ENCODE measurements around the gene SYTL3. TPM values are rescaled to one million over a fixed set of nuclear protein-coding genes. Genes with fewer than 3 reads are reported as not detected.
A peak's percentile ranks its signal among the peaks of the same experiment; 100 is the strongest.

The SYTL3 gene
- total RNA-seq, 1 experiment from 2014 or later: 7.8 TPM

DNA sequence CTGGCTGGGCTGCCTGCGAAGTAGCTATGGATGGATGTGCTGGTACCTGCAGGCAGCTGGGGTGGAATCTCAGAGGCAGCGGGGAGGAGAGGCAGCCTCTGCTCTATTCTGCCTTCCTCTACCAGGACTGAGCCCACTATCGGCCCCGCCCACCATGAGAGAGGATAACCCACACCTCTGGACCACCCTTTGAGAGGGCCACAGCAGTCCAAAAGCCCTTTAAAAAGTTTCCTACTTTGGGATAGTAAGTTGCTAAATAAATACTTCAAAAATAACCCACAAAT lies 133.3 kb downstream of the SYTL3 start:
- BruUV-seq (replicated peaks): no TSS peak
- CTCF ChIA-PET: no interaction called here
- Histone ChIP-seq H3K4me2 (peak overlapping the region; percentile 50), H3K9me2 (ENCODE audit: insufficient read depth) (no peaks in the 10 kb centered on the region; the same call in 1 of the 2 replicates), H3K9me3 (ENCODE audit: insufficient read depth, low read depth) (no peaks in the 10 kb centered on the region), H3K4me1 (replicated peaks; ENCODE audit: insufficient read depth) (peaks cover 100% of the 10 kb centered on the region), H3K36me3 (ENCODE audit: low read depth) (peaks cover 94% of the 10 kb centered on the region), H3K27ac (peak overlapping the region; percentile 81), H2AFZ (no peak overlapping the region), H3F3A (ENCODE audit: insufficient read depth, low read depth) (peaks cover 100% of the 10 kb centered on the region), H3K79me2 (ENCODE audit: low read depth) (peaks cover 100% of the 10 kb centered on the region), H4K20me1 (ENCODE audit: insufficient read depth) (peaks cover 84% of the 10 kb centered on the region), H3K27me3 (ENCODE audit: insufficient read depth, low read depth) (no peaks in the 10 kb centered on the region), H3K4me3 (no peak overlapping the region)
- DNase-seq: no peak
- intact Hi-C loops (cut with micrococcal nuclease; ENCODE audit: unreplicated experiment): loop anchor here (5.0 kb wide), 1 partner anchor 76 kb away; no protein-coding TSS in a partner anchor
- POLR2A ChIA-PET (ENCODE audit: unreplicated experiment): no interaction called here
- TF ChIP-seq, protein P1, sequence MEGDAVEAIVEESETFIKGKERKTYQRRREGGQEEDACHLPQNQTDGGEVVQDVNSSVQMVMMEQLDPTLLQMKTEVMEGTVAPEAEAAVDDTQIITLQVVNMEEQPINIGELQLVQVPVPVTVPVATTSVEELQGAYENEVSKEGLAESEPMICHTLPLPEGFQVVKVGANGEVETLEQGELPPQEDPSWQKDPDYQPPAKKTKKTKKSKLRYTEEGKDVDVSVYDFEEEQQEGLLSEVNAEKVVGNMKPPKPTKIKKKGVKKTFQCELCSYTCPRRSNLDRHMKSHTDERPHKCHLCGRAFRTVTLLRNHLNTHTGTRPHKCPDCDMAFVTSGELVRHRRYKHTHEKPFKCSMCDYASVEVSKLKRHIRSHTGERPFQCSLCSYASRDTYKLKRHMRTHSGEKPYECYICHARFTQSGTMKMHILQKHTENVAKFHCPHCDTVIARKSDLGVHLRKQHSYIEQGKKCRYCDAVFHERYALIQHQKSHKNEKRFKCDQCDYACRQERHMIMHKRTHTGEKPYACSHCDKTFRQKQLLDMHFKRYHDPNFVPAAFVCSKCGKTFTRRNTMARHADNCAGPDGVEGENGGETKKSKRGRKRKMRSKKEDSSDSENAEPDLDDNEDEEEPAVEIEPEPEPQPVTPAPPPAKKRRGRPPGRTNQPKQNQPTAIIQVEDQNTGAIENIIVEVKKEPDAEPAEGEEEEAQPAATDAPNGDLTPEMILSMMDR (conservative IDR thresholded peaks at IDR 0.05): no peak
- no peak for TF ChIP-seq EZH2 (IDR thresholded peaks at IDR 0.05; ENCODE audit: low read depth)

DNA sequence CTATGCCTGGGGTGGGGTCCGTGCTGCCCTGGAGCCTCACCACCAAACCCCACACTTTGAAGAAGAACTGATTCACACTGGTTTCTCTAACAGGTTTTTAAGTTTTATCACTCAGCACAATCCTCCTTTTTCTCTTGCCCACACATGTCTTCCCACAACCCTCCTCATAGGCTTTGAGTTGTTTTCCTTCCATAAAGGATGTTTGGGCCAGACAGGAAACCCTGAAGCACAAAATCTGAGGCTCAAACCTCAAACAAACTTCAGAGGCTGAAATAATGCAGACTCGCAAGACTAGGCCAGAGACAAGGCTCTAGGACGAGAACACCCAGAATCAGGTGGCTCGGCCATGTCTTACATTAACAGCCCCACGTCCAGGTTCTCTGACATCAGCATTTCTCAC lies 134.0 kb downstream of the SYTL3 start:
- no TSS peak for BruUV-seq (replicated peaks)
- no peak for DNase-seq
- Histone ChIP-seq H3K4me2 (peak overlapping the region; percentile 50), H3K27ac (peak overlapping the region; percentile 81), H2AFZ (no peak overlapping the region), H3K36me3 (ENCODE audit: low read depth) (peaks cover 94% of the 10 kb centered on the region), H3K9me2 (ENCODE audit: insufficient read depth) (no peaks in the 10 kb centered on the region; the same call in 1 of the 2 replicates), H3K79me2 (ENCODE audit: low read depth) (peaks cover 100% of the 10 kb centered on the region), H3K4me1 (replicated peaks; ENCODE audit: insufficient read depth) (peaks cover 99% of the 10 kb centered on the region), H3K27me3 (ENCODE audit: insufficient read depth, low read depth) (no peaks in the 10 kb centered on the region), H3K4me3 (no peak overlapping the region), H3K9me3 (ENCODE audit: insufficient read depth, low read depth) (no peaks in the 10 kb centered on the region), H4K20me1 (ENCODE audit: insufficient read depth) (peaks cover 84% of the 10 kb centered on the region), H3F3A (ENCODE audit: insufficient read depth, low read depth) (peaks cover 100% of the 10 kb centered on the region)
- TF ChIP-seq, protein P1 (conservative IDR thresholded peaks at IDR 0.05): no peak
- no peak for TF ChIP-seq EZH2 (IDR thresholded peaks at IDR 0.05; ENCODE audit: low read depth)
- intact Hi-C loops (cut with micrococcal nuclease; ENCODE audit: unreplicated experiment): loop anchor here (5.0 kb wide), 1 partner anchor 77 kb away; no protein-coding TSS in a partner anchor
- CTCF ChIA-PET: no interaction called here
- POLR2A ChIA-PET (ENCODE audit: unreplicated experiment): no interaction called here

DNA sequence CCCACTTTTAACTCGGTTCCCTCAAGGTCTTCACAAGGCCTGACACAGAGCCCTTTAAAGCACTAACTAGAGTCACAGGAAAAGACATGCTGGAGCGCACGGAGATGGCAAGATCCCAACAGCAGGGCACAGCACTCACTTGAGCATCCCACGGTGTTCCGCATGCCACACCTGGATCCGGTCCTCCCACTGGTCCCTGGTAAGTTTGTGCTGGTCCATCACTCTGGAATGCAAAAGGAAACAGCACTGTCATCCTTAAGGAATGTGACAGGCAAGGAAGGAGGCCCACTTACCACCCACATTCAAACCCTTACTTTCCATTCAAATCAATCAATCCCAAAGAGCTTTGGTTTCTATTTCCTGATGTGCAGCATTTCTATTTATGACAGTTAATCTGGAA lies 134.7 kb downstream of the SYTL3 start:
- Histone ChIP-seq H3K27me3 (ENCODE audit: insufficient read depth, low read depth) (no peaks in the 10 kb centered on the region), H3K36me3 (ENCODE audit: low read depth) (peaks cover 95% of the 10 kb centered on the region), H3F3A (ENCODE audit: insufficient read depth, low read depth) (peaks cover 100% of the 10 kb centered on the region), H3K27ac (peak overlapping the region; percentile 81), H3K4me1 (replicated peaks; ENCODE audit: insufficient read depth) (peaks cover 99% of the 10 kb centered on the region), H4K20me1 (ENCODE audit: insufficient read depth) (peaks cover 88% of the 10 kb centered on the region), H2AFZ (no peak overlapping the region), H3K9me2 (ENCODE audit: insufficient read depth) (no peaks in the 10 kb centered on the region; the same call in 1 of the 2 replicates), H3K79me2 (ENCODE audit: low read depth) (peaks cover 100% of the 10 kb centered on the region), H3K9me3 (ENCODE audit: insufficient read depth, low read depth) (no peaks in the 10 kb centered on the region), H3K4me3 (no peak overlapping the region), H3K4me2 (peak overlapping the region; percentile 50)
- TF ChIP-seq, protein P1 (conservative IDR thresholded peaks at IDR 0.05): no peak
- TF ChIP-seq EZH2 (IDR thresholded peaks at IDR 0.05; ENCODE audit: low read depth): no peak
- intact Hi-C loops (cut with micrococcal nuclease; ENCODE audit: unreplicated experiment): loop anchor here (5.0 kb wide), 1 partner anchor 77 kb away; no protein-coding TSS in a partner anchor
- DNase-seq: peak; percentile 50 to 83
- POLR2A ChIA-PET (ENCODE audit: unreplicated experiment): no interaction called here
- CTCF ChIA-PET: no interaction called here
- BruUV-seq (replicated peaks): no TSS peak
